ENCODE measurements around the gene SPDYC.

Gene SPDYC

GRCh38 chr11:65205602-65205967 lies 35.6 kb downstream of the SPDYC start:
- no peak for DNase-seq (ENCODE audit: low read depth in 2 of 2, low spot score in 1 of 2)

- no peak for DNase-seq (ENCODE audit: low read depth in 2 of 2, low spot score in 1 of 2)
These were observed 36.4 kb downstream of the SPDYC start for GRCh38 chr11:65206441-65206841.

- no peak for DNase-seq (ENCODE audit: low read depth in 2 of 2, low spot score in 1 of 2)
These were observed 36.9 kb downstream of the SPDYC start for GRCh38 chr11:65206901-65207300.

- DNase-seq (ENCODE audit: low read depth in 2 of 2, low spot score in 1 of 2) = no peak
These were observed 38.1 kb downstream of the SPDYC start for GRCh38 chr11:65207918-65208784.

GRCh38 chr11:65208785-65209710 lies 39.0 kb downstream of the SPDYC start:
- no peak for DNase-seq (ENCODE audit: low read depth in 2 of 2, low spot score in 1 of 2)

- DNase-seq (ENCODE audit: low read depth in 2 of 2, low spot score in 1 of 2) = no peak
These were observed 39.8 kb downstream of the SPDYC start for GRCh38 chr11:65209711-65210360.

GRCh38 chr11:65210361-65210731 lies 40.3 kb downstream of the SPDYC start:
- no peak for DNase-seq (ENCODE audit: low read depth in 2 of 2, low spot score in 1 of 2)

- DNase-seq (ENCODE audit: low read depth in 2 of 2, low spot score in 1 of 2) = no peak
These were observed 40.7 kb downstream of the SPDYC start for GRCh38 chr11:65210748-65211147.

- DNase-seq (ENCODE audit: low read depth in 2 of 2, low spot score in 1 of 2) = no peak
These were observed 41.5 kb downstream of the SPDYC start for GRCh38 chr11:65211293-65212105.

- DNase-seq (ENCODE audit: low read depth in 2 of 2, low spot score in 1 of 2) = no peak
These were observed 42.3 kb downstream of the SPDYC start for GRCh38 chr11:65212226-65212801.

GRCh38 chr11:65213322-65214211 lies 43.5 kb downstream of the SPDYC start:
- no peak for DNase-seq (ENCODE audit: low read depth in 2 of 2, low spot score in 1 of 2)

GRCh38 chr11:65214212-65214845 lies 44.3 kb downstream of the SPDYC start:
- no peak for DNase-seq (ENCODE audit: low read depth in 2 of 2, low spot score in 1 of 2)

- DNase-seq (ENCODE audit: low read depth in 2 of 2, low spot score in 1 of 2) = no peak
These were observed 45.5 kb downstream of the SPDYC start for GRCh38 chr11:65215441-65216076.

- DNase-seq (ENCODE audit: low read depth in 2 of 2, low spot score in 1 of 2) = no peak
These were observed 46.8 kb downstream of the SPDYC start for GRCh38 chr11:65216830-65217229.

- no peak for DNase-seq (ENCODE audit: low read depth in 2 of 2, low spot score in 1 of 2)
These were observed 47.7 kb downstream of the SPDYC start for GRCh38 chr11:65217441-65218423.

- DNase-seq (ENCODE audit: low read depth in 2 of 2, low spot score in 1 of 2) = no peak
These were observed 48.4 kb downstream of the SPDYC start for GRCh38 chr11:65218446-65218845.

GRCh38 chr11:65219930-65220213 lies 49.8 kb downstream of the SPDYC start:
- DNase-seq (ENCODE audit: low read depth in 2 of 2, low spot score in 1 of 2) = no peak
